ENCODE data around the gene SUOX. TPM values are rescaled to one million over a fixed set of nuclear protein-coding genes. Genes with fewer than 3 reads are reported as not detected.
"Not testable (repeated sequence)": the region's sequence is repeated elsewhere in the genome, so short reads cannot be mapped to it uniquely, and the experiment has no call there.

The SUOX gene
- total RNA-seq, 4 donors from 2014 or later = 18.3 to 29.0 (median 25.3) TPM

GRCh38 chr12:56038022-56038655 lies 41.1 kb downstream of the SUOX start:
- peaks cover 17 to 54% (median 39%) of the 10 kb centered on the region in 4 donors for H3K36me3 ChIP-seq
- no peak overlapping the region for H3K4me3 ChIP-seq
- no peak overlapping the region for H3K27ac ChIP-seq (replicated peaks in 1 of 4)
- no peak for DNase-seq (ENCODE audit: extremely low spot score)
- intact Hi-C loops (cut with DNase I) = loop anchor here (10.0 kb wide), 1 partner anchor 293 kb away; the partner anchor contains the start of gene GDF11
- H3K27me3 ChIP-seq = no peaks in the 10 kb centered on the region
- no peaks in the 10 kb centered on the region for H3K9me3 ChIP-seq
- TF ChIP-seq CTCF (IDR thresholded peaks at IDR 0.05) (no peak), POLR2AphosphoS5 (IDR thresholded peaks at IDR 0.05) (no peak), POLR2A (IDR thresholded peaks at IDR 0.05; ENCODE audit: low read depth) (no peak), EP300 (IDR thresholded peaks at IDR 0.05) (no peak)
- H3K4me1 ChIP-seq = peaks cover 13 to 17% (median 13%) of the 10 kb centered on the region in 4 donors
- WGBS = 54% methylated on average over 2 of the region's 2 CpGs

GRCh38 chr12:56040151-56040550 lies 43.1 kb downstream of the SUOX start:
- Histone ChIP-seq H3K27ac (replicated peaks in 1 of 4) (no peak overlapping the region), H3K36me3 (peaks cover 19 to 54% (median 39%) of the 10 kb centered on the region in 4 donors), H3K27me3 (no peaks in the 10 kb centered on the region), H3K9me3 (no peaks in the 10 kb centered on the region), H3K4me3 (no peak overlapping the region), H3K4me1 (peaks cover 15 to 24% (median 20%) of the 10 kb centered on the region in 4 donors)
- intact Hi-C loops (cut with DNase I) = loop anchor here (2.0 kb wide), 1 partner anchor 43 kb away; the partner anchor contains the start of gene SUOX
- WGBS = 100% methylated on average over 1 of the region's 1 CpG
- TF ChIP-seq POLR2A (IDR thresholded peaks at IDR 0.05; ENCODE audit: low read depth) (no peak), EP300 (IDR thresholded peaks at IDR 0.05) (no peak), POLR2AphosphoS5 (IDR thresholded peaks at IDR 0.05) (no peak), CTCF (IDR thresholded peaks at IDR 0.05) (no peak)
- no peak for DNase-seq (ENCODE audit: extremely low spot score)

DNA sequence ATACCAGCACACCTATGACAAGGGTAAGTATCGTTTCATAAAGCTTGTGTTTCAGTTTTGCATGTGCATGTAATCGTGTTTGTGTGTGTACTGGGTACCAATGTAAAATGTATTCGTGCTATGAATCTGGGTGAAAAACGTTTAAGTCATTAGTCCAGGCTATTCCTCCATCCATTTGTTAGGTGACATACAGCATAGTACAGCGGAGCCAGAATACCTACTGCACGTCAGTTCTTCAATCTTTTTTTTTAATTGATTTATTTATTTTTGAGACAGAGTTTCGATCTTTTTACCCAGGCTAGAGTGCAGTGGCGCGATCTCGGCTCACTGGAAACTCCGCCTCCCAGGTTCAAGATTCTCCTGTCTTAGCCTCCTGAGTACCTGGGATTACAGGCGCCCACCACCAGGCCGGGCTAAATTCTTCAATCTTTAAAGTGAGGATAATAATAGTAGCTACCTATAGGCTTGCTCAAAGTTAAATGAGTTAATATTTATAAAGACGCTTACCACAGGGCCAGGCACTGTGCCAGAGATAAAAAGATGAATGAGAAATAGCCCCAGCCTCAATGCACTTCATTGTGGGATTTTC lies 44.0 kb downstream of the SUOX start:
- no peak for TF ChIP-seq POLR2A (IDR thresholded peaks at IDR 0.05; ENCODE audit: low read depth)
- TF ChIP-seq POLR2AphosphoS5 (IDR thresholded peaks at IDR 0.05) = no peak
- no peak for TF ChIP-seq EP300 (IDR thresholded peaks at IDR 0.05)
- TF ChIP-seq CTCF (IDR thresholded peaks at IDR 0.05) = no peak
- 59% methylated on average over 14 of the region's 14 CpGs for WGBS
- H3K4me3 ChIP-seq = peak overlapping the region; percentile 69 to 87 (median 82)
- peak overlapping the region; percentile 86 to 96 (median 89) for H3K27ac ChIP-seq (replicated peaks in 1 of 4)
- peaks cover 22 to 54% (median 41%) of the 10 kb centered on the region in 4 donors for H3K36me3 ChIP-seq
- intact Hi-C loops (cut with DNase I) = loop anchor here (2.0 kb wide), 1 partner anchor 44 kb away; the partner anchor contains the start of gene SUOX
- H3K9me3 ChIP-seq = no peaks in the 10 kb centered on the region
- no peaks in the 10 kb centered on the region for H3K27me3 ChIP-seq
- DNase-seq (ENCODE audit: extremely low spot score) = no peak
- peaks cover 15 to 24% (median 20%) of the 10 kb centered on the region in 4 donors for H3K4me1 ChIP-seq

DNA sequence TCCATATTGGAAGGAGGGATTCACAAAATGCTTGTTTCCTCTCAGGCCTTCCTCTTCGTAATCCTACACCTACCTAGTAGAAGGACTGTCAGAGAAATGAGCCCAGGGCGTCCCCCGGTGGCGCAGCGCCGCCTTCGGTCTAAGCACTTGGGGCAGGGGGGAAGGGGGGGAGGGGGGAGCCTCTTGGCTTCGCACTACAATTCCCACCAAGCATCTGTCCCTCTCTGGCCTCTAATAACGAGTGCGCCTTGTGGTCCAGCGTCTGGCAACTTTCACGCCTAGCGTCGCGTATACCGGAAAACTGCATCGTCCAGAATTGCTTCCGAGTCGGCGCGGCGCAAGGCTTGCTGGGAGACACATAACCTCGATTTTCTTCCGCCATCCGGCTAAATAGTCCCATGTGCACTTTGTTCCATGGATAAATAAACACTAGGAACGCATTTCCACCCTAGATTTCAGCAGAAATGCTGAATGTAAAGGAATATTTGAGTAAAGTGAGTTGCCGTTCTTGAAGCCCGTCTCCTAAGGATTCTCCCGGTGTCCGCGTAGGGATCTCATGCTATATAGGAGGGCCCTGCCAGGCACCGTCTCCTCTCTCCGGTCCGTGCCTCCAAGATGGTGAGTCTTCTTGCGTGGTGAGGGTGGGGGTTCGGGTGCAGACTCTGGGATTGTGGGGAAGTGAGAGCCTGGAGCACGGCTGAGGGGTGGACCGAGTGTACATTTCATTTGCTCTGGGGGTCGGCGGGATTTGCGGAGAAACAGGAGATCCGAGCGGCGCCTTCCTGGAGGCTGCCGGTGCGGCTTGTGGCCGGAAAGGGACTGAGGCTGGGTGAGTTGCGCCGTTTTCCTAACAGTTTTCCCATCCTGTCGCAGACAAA lies 44.7 kb downstream of the SUOX start, which contains the start of gene RPS26:
Gene RPS26 (plus strand): TSS at position 367 of the 878 bp plus-strand sequence. CDS start 249 bp downstream, at position 616.
- Histone ChIP-seq H3K27ac (replicated peaks in 1 of 4) (peak within 1 kb of the TSS; percentile 86 to 96 (median 89)), H3K36me3 (peaks cover 22 to 47% (median 34%) of the 10 kb centered on the region in 4 donors), H3K9me3 (no peaks in the 10 kb centered on the region), H3K4me3 (peak within 1 kb of the TSS; percentile 69 to 87 (median 82)), H3K27me3 (no peaks in the 10 kb centered on the region), H3K4me1 (peaks cover 15 to 24% (median 20%) of the 10 kb centered on the region in 4 donors)
- WGBS = under 1% methylated on average over 45 of the region's 50 CpGs
- intact Hi-C loops (cut with DNase I) = loop anchor here (2.0 kb wide), 1 partner anchor 45 kb away; the partner anchor contains the start of gene SUOX
- peak; percentile 99 for DNase-seq (ENCODE audit: extremely low spot score)
- TF ChIP-seq POLR2AphosphoS5 (IDR thresholded peaks at IDR 0.05) (peak; percentile 96 to 98), EP300 (IDR thresholded peaks at IDR 0.05) (no peak), CTCF (IDR thresholded peaks at IDR 0.05) (peak; percentile 13 to 55 (median 54)), POLR2A (IDR thresholded peaks at IDR 0.05; ENCODE audit: low read depth) (peak; percentile 93)

- peak overlapping the region; percentile 69 to 87 (median 82) for H3K4me3 ChIP-seq
- 1% methylated on average over 10 of the region's 20 CpGs for WGBS
- H3K9me3 ChIP-seq; intact Hi-C loops (cut with DNase I); DNase-seq (ENCODE audit: extremely low spot score); H3K27me3 ChIP-seq: not testable (repeated sequence)
- peak overlapping the region; percentile 86 to 96 (median 89) for H3K27ac ChIP-seq (replicated peaks in 1 of 4)
- peaks cover 22 to 40% (median 31%) of the 10 kb centered on the region in 4 donors for H3K36me3 ChIP-seq
- H3K4me1 ChIP-seq = peaks cover 15 to 25% (median 23%) of the 10 kb centered on the region in 4 donors
Measured at GRCh38 chr12:56042430-56042813, 45.3 kb downstream of the SUOX start.
